Testis (tissue), 3 donors: Measurements from ENCODE around the gene MAP7. TPM values are rescaled to one million over a fixed set of nuclear protein-coding genes. Genes with fewer than 3 reads are reported as not detected.
"Not testable (repeated sequence)": the region's sequence is repeated elsewhere in the genome, so short reads cannot be mapped to it uniquely, and the experiment has no call there.

Source experiments
- DNase-seq: peaks from one replicate; pipeline ENCODE4 v3.0.0-alpha.2; 2019
- H3K27ac ChIP-seq, 2 donors: fragments of 200-600 bp; sonication (generic); one replicate each; pipeline ENCODE4 v1.5.1; 2019
- H3K27me3 ChIP-seq: fragments of 200-600 bp; sonication (generic); one replicate; pipeline ENCODE4 v1.5.1; 2019
- H3K36me3 ChIP-seq: fragments of 200-600 bp; sonication (generic); one replicate; pipeline ENCODE4 v1.5.1; 2017; ENCODE audit warnings: low read depth; ENCODE audit errors: missing control alignments
- H3K4me1 ChIP-seq: fragments of 200-600 bp; sonication (generic); one replicate; pipeline ENCODE4 v1.5.1; 2019
- H3K4me3 ChIP-seq, 2 donors: fragments of 200-600 bp; sonication (generic); one replicate each; pipeline ENCODE4 v1.5.1; 2017 to 2019
- H3K9me3 ChIP-seq: fragments of 200-600 bp; sonication (generic); one replicate; pipeline ENCODE4 v1.5.1; 2017
- CTCF ChIP-seq, 3 experiments: fragments of 450-650 bp in 2 of 3; fragments of 200-600 bp in 1 of 3; sonication (generic) in 1 of 3; IDR thresholded peaks; one replicate each; pipeline ENCODE4 v1.5.1; 2016 to 2019; ENCODE audit warnings: antibody characterized with exemption in 3 of 3, mild to moderate bottlenecking in 2 of 3, moderate library complexity in 1 of 3
- POLR2A ChIP-seq: fragments of 450-650 bp; IDR thresholded peaks from one replicate; pipeline ENCODE4 v1.6.1; 2017; ENCODE audit warnings: antibody characterized with exemption, mild to moderate bottlenecking, moderate library complexity
- WGBS, 2 donors: methylation state at CpG; one replicate each; pipeline ENCODE4 v1.1.5; 2018; 5-methylcytosine and 5-hydroxymethylcytosine counted together
- intact Hi-C: fragments of 100-400 bp; cut with DNase I; formaldehyde crosslinking; loops from one replicate; pipeline ENCODE4 v1.15.1; 2023; ENCODE audit warnings: low total_unique reads
- polyA plus RNA-seq: library from polyadenylated mRNA; stranded (reverse); fragments of 350-450 nt; fragmentation: Illumina TruSeq; extraction: RNeasy Lipid Tissue Mini Kit (QIAGEN cat#74804); gene quantifications from one replicate; pipeline ENCODE4 v1.2.3, GENCODE V29; 2014; ENCODE audit warnings: low read depth, low replicate concordance; ENCODE audit not compliant: insufficient read depth
- total RNA-seq, 2 donors: library from RNA; depleted of rRNA; stranded (reverse); fragments of >200 nt; gene quantifications; one replicate each; pipeline ENCODE4 v1.2.3, GENCODE V29; 2016

The MAP7 gene
- total and polyA plus RNA-seq, 3 donors from 2014 or later: 38.5 to 61.4 (median 48.7) TPM

DNA sequence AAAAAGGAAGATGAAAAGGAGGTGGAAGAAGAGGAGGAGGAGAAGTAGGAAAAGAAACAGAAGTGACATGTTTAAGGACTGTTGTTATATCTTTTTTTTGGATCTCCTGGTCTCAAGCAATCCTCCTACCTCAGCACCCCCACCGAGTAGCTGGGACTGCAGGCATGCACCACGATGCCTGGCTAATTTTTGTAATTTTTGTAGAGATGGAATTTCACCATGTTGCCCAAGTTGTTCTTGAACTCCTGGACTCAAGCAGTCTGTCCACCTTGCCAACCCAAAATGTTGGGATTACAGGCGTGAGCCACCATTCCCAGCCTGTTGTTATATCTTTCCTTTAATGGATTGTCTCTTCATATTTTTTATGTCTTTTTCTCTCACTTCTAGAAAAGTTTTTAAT, 241.1 kb downstream of the MAP7 start:
- Histone ChIP-seq H3K4me3 (no peak overlapping the region), H3K27ac (no peak overlapping the region), H3K4me1 (no peaks in the 10 kb centered on the region), H3K27me3 (no peaks in the 10 kb centered on the region), H3K9me3 (no peaks in the 10 kb centered on the region), H3K36me3 (no peaks in the 10 kb centered on the region)
- no peak for DNase-seq
- TF ChIP-seq CTCF (IDR thresholded peaks at IDR 0.05) (no peak), POLR2A (no peak)
- intact Hi-C loops: no loop called here
- WGBS, 2 donors: 90 to 93% methylated on average over 3 of the region's 3 CpGs

GRCh38 chr6:136308469-136308868, 241.8 kb downstream of the MAP7 start:
- intact Hi-C loops, H3K27ac ChIP-seq, DNase-seq, H3K36me3 ChIP-seq, H3K27me3 ChIP-seq, H3K4me1 ChIP-seq, H3K4me3 ChIP-seq, H3K9me3 ChIP-seq: not testable (repeated sequence)
- 85 to 86% methylated on average over 1 of the region's 1 CpG for WGBS, 2 donors

- Histone ChIP-seq H3K36me3 (no peaks in the 10 kb centered on the region), H3K4me1 (no peaks in the 10 kb centered on the region), H3K27me3 (no peaks in the 10 kb centered on the region), H3K9me3 (no peaks in the 10 kb centered on the region), H3K4me3 (no peak overlapping the region), H3K27ac (no peak overlapping the region)
- TF ChIP-seq CTCF (IDR thresholded peaks at IDR 0.05) (no peak), POLR2A (no peak)
- no peak for DNase-seq
- intact Hi-C loops: no loop called here
These were observed 242.9 kb downstream of the MAP7 start for GRCh38 chr6:136307351-136307750.

DNA sequence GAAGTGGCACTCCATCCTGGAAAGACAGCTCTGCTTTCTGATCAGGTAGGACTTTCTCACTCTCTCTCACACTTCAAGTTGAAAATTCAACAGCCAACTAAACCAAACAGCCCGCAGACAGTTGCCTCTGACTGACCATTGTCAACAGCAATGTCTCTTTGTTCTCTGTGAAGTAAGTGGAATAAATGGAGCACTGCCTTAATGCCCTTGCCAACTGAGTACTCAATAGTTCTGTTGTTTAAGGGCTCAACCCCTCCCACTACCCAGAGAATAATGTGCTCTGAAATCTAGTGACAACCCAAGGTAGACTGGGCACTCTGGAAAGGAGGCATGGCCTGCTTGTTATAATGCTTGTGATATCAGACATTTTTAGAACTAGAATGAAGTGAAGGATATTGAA, 243.8 kb downstream of the MAP7 start:
- H3K27ac ChIP-seq: no peak overlapping the region

GRCh38 chr6:136304410-136304809, 245.8 kb downstream of the MAP7 start:
- Histone ChIP-seq H3K9me3 (no peaks in the 10 kb centered on the region), H3K36me3 (no peaks in the 10 kb centered on the region), H3K4me3 (no peak overlapping the region), H3K4me1 (no peaks in the 10 kb centered on the region), H3K27ac (no peak overlapping the region), H3K27me3 (no peaks in the 10 kb centered on the region)
- DNase-seq: no peak
- intact Hi-C loops: no loop called here
- 95 to 98% methylated on average over 4 of the region's 4 CpGs for WGBS, 2 donors
- no peak for TF ChIP-seq CTCF (IDR thresholded peaks at IDR 0.05)
- no peak for TF ChIP-seq POLR2A

More for the DNA sequence above, 243.8 kb downstream of the MAP7 start:
- no peaks in the 10 kb centered on the region for H3K4me1 ChIP-seq
- 50 to 92% methylated on average over 1 of the region's 1 CpG for WGBS, 2 donors
- no peaks in the 10 kb centered on the region for H3K27me3 ChIP-seq
- H3K36me3 ChIP-seq: no peaks in the 10 kb centered on the region
- H3K4me3 ChIP-seq: no peak overlapping the region
- DNase-seq: no peak
- TF ChIP-seq POLR2A (no peak), CTCF (IDR thresholded peaks at IDR 0.05) (no peak)
- H3K9me3 ChIP-seq: no peaks in the 10 kb centered on the region
- intact Hi-C loops: no loop called here
